Epithelial cell of proximal tubule (primary cell): ENCODE measurements around the gene UMAD1. TPM values are rescaled to one million over a fixed set of nuclear protein-coding genes. Genes with fewer than 3 reads are reported as not detected.

ENCODE experiments used
- DNase-seq: peaks from one replicate; pipeline ENCODE4 v3.0.0-alpha.2; 2011; ENCODE audit warnings: low read depth
- H3K4me3 ChIP-seq: 2 replicates; pipeline ENCODE4 v1.5.1; 2011; ENCODE audit warnings: low read depth, mild to moderate bottlenecking, low read length
- CTCF ChIP-seq: conservative IDR thresholded peaks from 2 replicates; pipeline ENCODE4 v1.5.1; 2012; ENCODE audit warnings: low read depth, mild to moderate bottlenecking, low read length
- total RNA-seq: library from RNA; depleted of rRNA; stranded (reverse); fragments of >200 nt; gene quantifications from 2 replicates; pipeline ENCODE4 v1.2.3, GENCODE V29; 2015

The UMAD1 gene
- total RNA-seq, 1 donor from 2014 or later = 9.7 TPM

GRCh38 chr7:7907306-7907705 is 266.8 kb downstream of the UMAD1 start:
- TF ChIP-seq CTCF = no peak
- no peak overlapping the region for H3K4me3 ChIP-seq
- DNase-seq = no peak

GRCh38 chr7:7908622-7909145 is 268.1 kb downstream of the UMAD1 start:
- DNase-seq = no peak
- no peak for TF ChIP-seq CTCF
- H3K4me3 ChIP-seq = no peak overlapping the region

- no peak for TF ChIP-seq CTCF
- no peak overlapping the region for H3K4me3 ChIP-seq
- no peak for DNase-seq
Measured at GRCh38 chr7:7909376-7909775, 268.8 kb downstream of the UMAD1 start.

GRCh38 chr7:7911369-7912123 is 271.0 kb downstream of the UMAD1 start:
- no peak for TF ChIP-seq CTCF
- no peak overlapping the region for H3K4me3 ChIP-seq
- DNase-seq = no peak

DNA sequence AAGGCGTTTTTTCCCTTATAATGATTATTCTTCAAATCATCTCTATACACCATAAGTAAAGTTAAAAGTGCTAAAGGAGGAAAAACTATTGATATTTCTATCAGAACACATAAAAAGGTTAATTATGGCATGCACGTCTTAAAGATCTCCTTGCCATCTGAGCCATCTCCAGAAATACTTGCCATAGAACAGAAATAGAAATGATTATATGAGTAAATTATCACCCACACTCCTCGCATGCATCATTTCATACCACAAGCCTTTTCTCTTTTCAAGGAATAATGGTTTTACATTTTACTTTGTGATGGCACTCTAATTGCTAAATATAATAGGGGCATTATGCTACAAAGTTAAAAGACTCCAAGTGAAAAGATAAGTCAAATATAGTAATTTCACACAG is 272.4 kb downstream of the UMAD1 start:
- DNase-seq = no peak
- TF ChIP-seq CTCF = no peak
- no peak overlapping the region for H3K4me3 ChIP-seq

DNA sequence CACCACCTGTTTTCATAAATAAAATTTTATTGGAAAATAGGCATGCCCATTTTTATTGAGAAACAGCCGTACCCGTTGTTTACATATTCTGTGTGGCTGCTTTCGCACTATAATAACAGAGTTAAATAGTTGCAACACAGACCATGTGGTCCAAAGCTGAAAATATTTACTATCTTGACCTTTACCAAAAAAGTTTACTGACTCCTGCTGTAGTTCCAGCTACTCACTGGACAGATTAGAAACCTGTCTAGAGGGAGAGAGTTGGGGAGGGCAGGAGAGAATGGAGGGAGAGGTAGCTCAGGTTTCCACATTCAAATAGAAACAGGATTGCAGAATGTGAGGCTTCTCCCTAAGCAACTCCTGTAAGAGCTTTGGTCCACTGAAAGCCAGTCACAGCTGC is 273.0 kb downstream of the UMAD1 start:
- TF ChIP-seq CTCF = no peak
- no peak overlapping the region for H3K4me3 ChIP-seq
- no peak for DNase-seq

GRCh38 chr7:7914547-7914946 is 274.0 kb downstream of the UMAD1 start:
- TF ChIP-seq CTCF = no peak
- no peak for DNase-seq
- no peak overlapping the region for H3K4me3 ChIP-seq
